B cell (primary cell): ENCODE results near the gene ERLIN1.

Experiments used
- CTCF ChIP-seq: fragments of 200-600 bp; IDR thresholded peaks from one replicate; pipeline ENCODE4 v1.8.0; 2022; ENCODE audit warnings: antibody characterized with exemption, mild to moderate bottlenecking
- EZH2 ChIP-seq: IDR thresholded peaks from 2 replicates; pipeline ENCODE4 v1.6.1; 2012; ENCODE audit warnings: borderline replicate concordance, low read depth, mild to moderate bottlenecking, moderate library complexity, low read length; ENCODE audit not compliant: insufficient read depth, poor library complexity, severe bottlenecking

GRCh38 chr10:100122780-100123179 lies 63.0 kb downstream of the ERLIN1 start:
- TF ChIP-seq CTCF, result no peak
- TF ChIP-seq EZH2, result no peak
